Parathyroid adenoma (tissue), 2 donors: Measurements from ENCODE around the gene EPB41L4B.

ENCODE experiments used
- H2AFZ ChIP-seq: fragments of 300-600 bp; sonication (generic); one replicate; pipeline ENCODE4 v1.7.0; 2017; ENCODE audit warnings: antibody characterized with exemption, mild to moderate bottlenecking
- H3K27ac ChIP-seq: fragments of 300-600 bp; sonication (generic); one replicate; pipeline ENCODE4 v1.7.0; 2017
- H3K27me3 ChIP-seq: fragments of 300-600 bp; sonication (generic); one replicate; pipeline ENCODE4 v1.7.0; 2017; ENCODE audit warnings: low read length; ENCODE audit not compliant: control insufficient read depth, insufficient read depth
- H3K36me3 ChIP-seq: fragments of 300-600 bp; sonication (generic); one replicate; pipeline ENCODE4 v1.7.0; 2017; ENCODE audit warnings: low read length; ENCODE audit not compliant: control insufficient read depth, insufficient read depth
- H3K4me1 ChIP-seq: fragments of 300-600 bp; sonication (generic); one replicate; pipeline ENCODE4 v1.7.0; 2017; ENCODE audit warnings: control low read depth
- H3K4me2 ChIP-seq: fragments of 300-600 bp; sonication (generic); one replicate; pipeline ENCODE4 v1.7.0; 2017; ENCODE audit warnings: low read length
- H3K4me3 ChIP-seq: fragments of 300-600 bp; sonication (generic); one replicate; pipeline ENCODE4 v1.7.0; 2017; ENCODE audit warnings: low read depth, low read length
- H3K79me2 ChIP-seq: fragments of 300-600 bp; sonication (generic); one replicate; pipeline ENCODE4 v1.7.0; 2017; ENCODE audit warnings: control low read depth
- H3K9ac ChIP-seq: fragments of 300-600 bp; sonication (generic); one replicate; pipeline ENCODE4 v1.7.0; 2017; ENCODE audit warnings: mild to moderate bottlenecking
- H3K9me3 ChIP-seq: fragments of 300-600 bp; sonication (generic); one replicate; pipeline ENCODE4 v1.7.0; 2017; ENCODE audit warnings: low read length; ENCODE audit not compliant: control insufficient read depth
- TF ChIP-seq, protein P1 (sequence below): fragments of 300-600 bp; sonication (generic); IDR thresholded peaks from one replicate; pipeline ENCODE4 v1.7.0; 2017; ENCODE audit warnings: antibody characterized with exemption, mild to moderate bottlenecking
- donor health status: primary hyperparathyroidism.

Gene EPB41L4B

DNA sequence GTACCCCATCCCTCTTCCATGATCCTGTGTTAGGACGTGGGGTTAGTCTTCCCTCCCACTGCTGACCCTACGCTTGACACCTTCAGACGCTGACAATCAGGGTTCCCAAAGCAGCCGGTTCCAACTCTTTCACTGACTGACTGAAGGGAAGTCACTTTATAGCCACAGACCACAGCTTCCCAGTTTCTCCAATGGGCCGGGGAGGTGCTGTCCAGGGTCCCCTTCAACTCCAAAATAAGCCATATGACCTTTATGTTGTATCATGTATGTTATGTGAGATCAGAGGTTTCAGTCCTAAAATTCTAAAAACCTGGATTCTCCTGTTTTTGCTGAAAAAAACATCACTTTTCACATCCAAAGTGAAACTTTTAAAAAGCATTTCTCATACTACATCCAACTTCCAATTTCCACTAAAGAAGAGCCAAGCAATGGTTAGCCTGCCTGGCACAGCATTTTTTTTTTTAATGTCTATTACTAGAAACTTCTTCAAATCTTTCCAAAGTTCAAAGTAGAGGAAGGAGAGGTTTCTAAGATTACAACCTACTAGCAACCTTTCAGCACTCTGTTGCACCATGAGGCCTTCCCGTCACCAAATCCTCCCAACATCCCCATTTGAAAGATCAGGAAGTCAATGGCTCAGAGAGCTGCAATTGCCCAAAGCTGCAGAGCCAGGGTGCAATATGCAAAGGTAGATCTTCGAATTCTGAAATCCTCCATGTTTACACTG is 5.2 kb downstream of the EPB41L4B start:
- H3K4me3 ChIP-seq: no peak overlapping the region
- H2AFZ ChIP-seq: no peak overlapping the region
- H3K27ac ChIP-seq: no peak overlapping the region
- H3K27me3 ChIP-seq: no peaks in the 10 kb centered on the region
- no peak overlapping the region for H3K4me2 ChIP-seq
- H3K4me1 ChIP-seq: no peaks in the 10 kb centered on the region
- no peak overlapping the region for H3K9ac ChIP-seq
- H3K36me3 ChIP-seq: no peaks in the 10 kb centered on the region
- H3K79me2 ChIP-seq: peaks cover 4% of the 10 kb centered on the region
- H3K9me3 ChIP-seq: no peaks in the 10 kb centered on the region
- TF ChIP-seq, protein P1, sequence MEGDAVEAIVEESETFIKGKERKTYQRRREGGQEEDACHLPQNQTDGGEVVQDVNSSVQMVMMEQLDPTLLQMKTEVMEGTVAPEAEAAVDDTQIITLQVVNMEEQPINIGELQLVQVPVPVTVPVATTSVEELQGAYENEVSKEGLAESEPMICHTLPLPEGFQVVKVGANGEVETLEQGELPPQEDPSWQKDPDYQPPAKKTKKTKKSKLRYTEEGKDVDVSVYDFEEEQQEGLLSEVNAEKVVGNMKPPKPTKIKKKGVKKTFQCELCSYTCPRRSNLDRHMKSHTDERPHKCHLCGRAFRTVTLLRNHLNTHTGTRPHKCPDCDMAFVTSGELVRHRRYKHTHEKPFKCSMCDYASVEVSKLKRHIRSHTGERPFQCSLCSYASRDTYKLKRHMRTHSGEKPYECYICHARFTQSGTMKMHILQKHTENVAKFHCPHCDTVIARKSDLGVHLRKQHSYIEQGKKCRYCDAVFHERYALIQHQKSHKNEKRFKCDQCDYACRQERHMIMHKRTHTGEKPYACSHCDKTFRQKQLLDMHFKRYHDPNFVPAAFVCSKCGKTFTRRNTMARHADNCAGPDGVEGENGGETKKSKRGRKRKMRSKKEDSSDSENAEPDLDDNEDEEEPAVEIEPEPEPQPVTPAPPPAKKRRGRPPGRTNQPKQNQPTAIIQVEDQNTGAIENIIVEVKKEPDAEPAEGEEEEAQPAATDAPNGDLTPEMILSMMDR: no peak

DNA sequence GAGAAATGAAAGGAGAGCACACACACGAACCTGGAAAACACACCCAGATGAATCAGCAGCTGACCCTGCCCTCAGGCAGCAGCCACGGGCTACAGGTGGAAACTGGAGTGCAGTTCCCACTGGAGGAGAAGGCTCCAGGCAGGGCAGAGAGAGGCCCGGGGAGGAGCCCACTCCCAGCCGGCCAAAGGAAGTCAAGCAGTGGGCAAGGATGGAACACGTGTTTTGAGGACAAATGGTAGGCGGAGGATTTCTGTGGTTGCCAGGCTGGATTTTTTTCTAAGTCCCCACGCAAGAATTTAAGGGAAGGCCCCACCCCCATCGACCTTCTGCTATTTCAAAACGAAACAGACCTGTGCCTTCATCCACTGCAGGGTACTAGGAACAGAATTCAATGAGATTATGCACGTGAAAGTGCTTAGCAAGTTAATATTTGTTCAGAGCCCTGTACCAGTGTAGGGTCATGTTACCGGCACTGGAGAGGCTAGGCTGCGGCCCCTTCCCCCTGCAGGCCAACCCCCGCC is 6.8 kb downstream of the EPB41L4B start:
- H3K9ac ChIP-seq: no peak overlapping the region
- TF ChIP-seq, protein P1: no peak

DNA sequence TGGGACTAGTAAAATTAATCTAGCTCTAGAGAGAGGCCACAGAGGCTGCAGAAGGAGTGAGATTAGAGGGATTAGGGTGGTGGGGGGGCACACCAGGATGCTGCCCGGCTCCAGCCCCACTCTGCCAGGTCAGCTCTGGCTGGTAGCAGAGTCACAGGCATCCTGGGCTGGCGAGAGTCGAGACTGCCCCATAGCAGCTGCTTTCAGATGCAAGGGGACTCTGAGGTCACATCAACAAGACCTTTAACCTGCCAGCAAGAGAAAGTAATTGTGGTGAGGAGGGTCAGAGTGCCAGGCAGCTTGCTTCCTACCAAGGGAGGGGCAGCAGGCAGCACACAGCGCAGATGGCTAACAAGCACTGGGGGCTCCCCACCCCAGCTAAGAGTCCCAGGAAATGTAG is 7.5 kb downstream of the EPB41L4B start:
- no peak overlapping the region for H3K4me3 ChIP-seq
- no peaks in the 10 kb centered on the region for H3K9me3 ChIP-seq
- peaks cover 1% of the 10 kb centered on the region for H3K79me2 ChIP-seq
- H3K27ac ChIP-seq: no peak overlapping the region
- no peaks in the 10 kb centered on the region for H3K4me1 ChIP-seq
- TF ChIP-seq, protein P1: no peak
- H3K9ac ChIP-seq: no peak overlapping the region
- no peaks in the 10 kb centered on the region for H3K27me3 ChIP-seq
- H3K4me2 ChIP-seq: no peak overlapping the region
- no peak overlapping the region for H2AFZ ChIP-seq
- H3K36me3 ChIP-seq: no peaks in the 10 kb centered on the region

More for the DNA sequence above, 6.8 kb downstream of the EPB41L4B start:
- Histone ChIP-seq H2AFZ (no peak overlapping the region), H3K4me3 (no peak overlapping the region), H3K27ac (no peak overlapping the region), H3K36me3 (no peaks in the 10 kb centered on the region), H3K79me2 (peaks cover 4% of the 10 kb centered on the region), H3K4me1 (no peaks in the 10 kb centered on the region), H3K27me3 (no peaks in the 10 kb centered on the region), H3K9me3 (no peaks in the 10 kb centered on the region), H3K4me2 (no peak overlapping the region)

DNA sequence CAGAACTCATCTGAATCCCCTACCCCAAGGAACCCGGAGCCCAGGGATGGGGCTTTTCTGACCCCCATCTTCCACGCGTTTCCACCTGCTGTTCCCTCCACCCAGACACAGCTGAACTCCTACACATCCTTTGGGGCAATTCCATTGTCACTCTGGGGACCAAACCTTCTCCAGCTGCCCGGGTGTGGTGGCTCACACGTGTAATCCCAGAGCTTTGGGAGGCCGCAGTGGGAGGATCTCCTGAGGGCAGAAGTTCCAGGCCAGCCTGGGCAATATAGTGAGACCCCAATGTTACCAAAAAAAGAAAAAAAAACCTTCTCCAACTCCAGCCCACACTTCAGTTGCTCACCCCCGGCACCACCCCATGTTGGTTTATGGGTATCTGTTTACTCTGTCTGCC is 8.1 kb downstream of the EPB41L4B start:
- Histone ChIP-seq H3K36me3 (no peaks in the 10 kb centered on the region), H3K79me2 (no peaks in the 10 kb centered on the region), H3K4me2 (no peak overlapping the region), H3K4me1 (no peaks in the 10 kb centered on the region), H3K9me3 (no peaks in the 10 kb centered on the region), H3K27me3 (no peaks in the 10 kb centered on the region), H3K9ac (no peak overlapping the region), H3K4me3 (no peak overlapping the region), H2AFZ (no peak overlapping the region), H3K27ac (no peak overlapping the region)
- TF ChIP-seq, protein P1: no peak

DNA sequence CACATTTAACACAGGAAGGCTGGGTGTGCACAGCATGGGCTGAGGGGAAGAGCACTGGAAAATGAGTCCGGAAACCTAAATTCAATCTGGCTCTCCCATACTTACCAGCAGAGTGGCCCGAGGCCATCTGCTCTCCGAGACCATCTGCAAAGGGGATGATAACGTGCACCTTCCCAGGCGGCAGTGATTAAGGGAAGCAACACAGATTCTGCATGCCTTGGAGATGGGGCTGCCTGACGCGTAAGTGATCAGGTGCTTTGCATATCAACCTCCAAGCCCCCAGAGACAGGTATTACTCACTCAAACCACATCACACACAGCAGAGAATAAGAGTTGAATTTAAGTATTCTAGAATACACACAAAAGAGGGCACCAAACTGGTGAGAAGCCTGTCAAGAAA is 9.1 kb downstream of the EPB41L4B start:
- Histone ChIP-seq H3K4me1 (no peaks in the 10 kb centered on the region), H3K79me2 (no peaks in the 10 kb centered on the region), H2AFZ (no peak overlapping the region), H3K9me3 (no peaks in the 10 kb centered on the region), H3K36me3 (no peaks in the 10 kb centered on the region), H3K27ac (no peak overlapping the region), H3K9ac (no peak overlapping the region), H3K27me3 (no peaks in the 10 kb centered on the region), H3K4me2 (no peak overlapping the region), H3K4me3 (no peak overlapping the region)
- TF ChIP-seq, protein P1: no peak
